NOMO-1 treated with DMSO at 0.1 percent for 48 hours (cell line): Measurements from ENCODE around the gene MBD5.

Experiments used
- DNase-seq: peaks from one replicate; lab custom pipeline; 2025; ENCODE audit not compliant: unreplicated experiment; lab: John Stamatoyannopoulos, UW

MBD5 gene

GRCh38 chr2:148515120-148515519, 494.2 kb downstream of the MBD5 start:
- no peak for DNase-seq

GRCh38 chr2:148515976-148516375, 495.1 kb downstream of the MBD5 start:
- DNase-seq = no peak

- DNase-seq = no peak
These were observed 496.4 kb downstream of the MBD5 start for GRCh38 chr2:148517296-148517695.

- DNase-seq = no peak
These were observed 496.9 kb downstream of the MBD5 start for GRCh38 chr2:148517822-148518221.

- no peak for DNase-seq
These were observed 498.1 kb downstream of the MBD5 start for GRCh38 chr2:148519013-148519412.

GRCh38 chr2:148521181-148521580, 500.3 kb downstream of the MBD5 start:
- DNase-seq = no peak

- no peak for DNase-seq
These were observed 502.4 kb downstream of the MBD5 start for GRCh38 chr2:148523315-148523714.

GRCh38 chr2:148524519-148524919, 503.6 kb downstream of the MBD5 start:
- DNase-seq = no peak

GRCh38 chr2:148525130-148525529, 504.2 kb downstream of the MBD5 start:
- DNase-seq = no peak

- no peak for DNase-seq
These were observed 505.8 kb downstream of the MBD5 start for GRCh38 chr2:148526509-148527346.

GRCh38 chr2:148527488-148528340, 506.8 kb downstream of the MBD5 start:
- no peak for DNase-seq

- no peak for DNase-seq
These were observed 507.6 kb downstream of the MBD5 start for GRCh38 chr2:148528356-148529064.

- DNase-seq = no peak
These were observed 508.9 kb downstream of the MBD5 start for GRCh38 chr2:148529745-148530144.

- DNase-seq = no peak
These were observed 509.5 kb downstream of the MBD5 start for GRCh38 chr2:148530350-148530749.

- DNase-seq = no peak
These were observed 510.3 kb downstream of the MBD5 start for GRCh38 chr2:148531235-148531634.

GRCh38 chr2:148531669-148532428, 511.0 kb downstream of the MBD5 start:
- DNase-seq = no peak

GRCh38 chr2:148533004-148533403, 512.1 kb downstream of the MBD5 start:
- no peak for DNase-seq

GRCh38 chr2:148533685-148534084, 512.8 kb downstream of the MBD5 start:
- no peak for DNase-seq

GRCh38 chr2:148534416-148535204, 513.7 kb downstream of the MBD5 start:
- no peak for DNase-seq

GRCh38 chr2:148538375-148538774, 517.5 kb downstream of the MBD5 start:
- DNase-seq = no peak
